ENCODE measurements around the gene E4F1. TPM values are rescaled to one million over a fixed set of nuclear protein-coding genes. Genes with fewer than 3 reads are reported as not detected.

E4F1 gene
- total RNA-seq, 2 donors from 2014 or later = 24.5 to 29.6 TPM

GRCh38 chr16:2273484-2273883 lies 50.1 kb downstream of the E4F1 start:
- Mint-ChIP-seq H3K9me3 (no peaks in the 10 kb centered on the region), H3K27ac (no peak overlapping the region)

GRCh38 chr16:2273931-2274330 lies 50.5 kb downstream of the E4F1 start:
- no peak for TF ChIP-seq CTCF (conservative IDR thresholded peaks at IDR 0.05)
- Mint-ChIP-seq H3K4me1 (peaks cover 4% of the 10 kb centered on the region), H3K27me3 (ENCODE audit: insufficient read depth) (peaks cover 2% of the 10 kb centered on the region), H3K27ac (no peak overlapping the region), H3K9me3 (no peaks in the 10 kb centered on the region), H3K36me3 (ENCODE audit: low read depth) (peaks cover 6% of the 10 kb centered on the region), H3K4me3 (no peak overlapping the region)
- Histone ChIP-seq H3K4me3 (ENCODE audit: low read length) (no peak overlapping the region), H3K9ac (ENCODE audit: extremely low read depth, low read length, poor library complexity, severe bottlenecking) (no peak overlapping the region), H3K4me1 (ENCODE audit: control insufficient read depth, insufficient read depth, low read length) (peaks cover 5% of the 10 kb centered on the region), H3K27ac (ENCODE audit: low read depth, low read length) (no peak overlapping the region), H3K9me3 (ENCODE audit: control insufficient read depth, low read length) (no peaks in the 10 kb centered on the region), H3K36me3 (ENCODE audit: control insufficient read depth, insufficient read depth, low read length) (no peaks in the 10 kb centered on the region), H3K27me3 (ENCODE audit: control insufficient read depth, insufficient read depth, low read length, poor library complexity, severe bottlenecking) (no peaks in the 10 kb centered on the region)
- 88 to 93% methylated on average over 5 to 10 of the region's 10 CpGs for WGBS, 2 experiments (ENCODE audit: insufficient coverage in 1 of 2, insufficient read length in 1 of 2)
- DNase-seq = no peak

More at GRCh38 chr16:2273484-2273883, 50.1 kb downstream of the E4F1 start:
- H3K4me3 ChIP-seq (ENCODE audit: low read length) = no peak overlapping the region
- peaks cover 5% of the 10 kb centered on the region for H3K4me1 ChIP-seq (ENCODE audit: control insufficient read depth, insufficient read depth, low read length)
- H3K27me3 Mint-ChIP-seq (ENCODE audit: insufficient read depth) = peaks cover 2% of the 10 kb centered on the region
- H3K36me3 ChIP-seq (ENCODE audit: control insufficient read depth, insufficient read depth, low read length) = no peaks in the 10 kb centered on the region
- H3K27ac ChIP-seq (ENCODE audit: low read depth, low read length) = no peak overlapping the region
- H3K9ac ChIP-seq (ENCODE audit: extremely low read depth, low read length, poor library complexity, severe bottlenecking) = no peak overlapping the region
- WGBS, 2 experiments (ENCODE audit: insufficient coverage in 1 of 2, insufficient read length in 1 of 2) = 93 to 96% methylated on average over 13 to 16 of the region's 16 CpGs
- TF ChIP-seq CTCF (conservative IDR thresholded peaks at IDR 0.05) = no peak
- H3K4me1 Mint-ChIP-seq = peaks cover 4% of the 10 kb centered on the region
- H3K27me3 ChIP-seq (ENCODE audit: control insufficient read depth, insufficient read depth, low read length, poor library complexity, severe bottlenecking) = no peaks in the 10 kb centered on the region
- DNase-seq = peak; percentile 36
- peaks cover 6% of the 10 kb centered on the region for H3K36me3 Mint-ChIP-seq (ENCODE audit: low read depth)
- no peaks in the 10 kb centered on the region for H3K9me3 ChIP-seq (ENCODE audit: control insufficient read depth, low read length)
- H3K4me3 Mint-ChIP-seq = no peak overlapping the region

- peaks cover 6% of the 10 kb centered on the region for H3K36me3 Mint-ChIP-seq (ENCODE audit: low read depth)
- no peak overlapping the region for H3K4me3 Mint-ChIP-seq
- WGBS, 2 experiments (ENCODE audit: insufficient coverage in 1 of 2, insufficient read length in 1 of 2) = 91 to 93% methylated on average over 23 to 30 of the region's 30 CpGs
Observed at GRCh38 chr16:2275476-2276367, 52.3 kb downstream of the E4F1 start.

More at GRCh38 chr16:2275476-2276367, 52.3 kb downstream of the E4F1 start:
- DNase-seq = peak; percentile 34
- Mint-ChIP-seq H3K27ac (no peak overlapping the region), H3K4me1 (no peaks in the 10 kb centered on the region), H3K27me3 (ENCODE audit: insufficient read depth) (peaks cover 2% of the 10 kb centered on the region), H3K9me3 (no peaks in the 10 kb centered on the region)
- H3K27me3 ChIP-seq (ENCODE audit: control insufficient read depth, insufficient read depth, low read length, poor library complexity, severe bottlenecking) = no peaks in the 10 kb centered on the region
- no peaks in the 10 kb centered on the region for H3K36me3 ChIP-seq (ENCODE audit: control insufficient read depth, insufficient read depth, low read length)
- no peak overlapping the region for H3K27ac ChIP-seq (ENCODE audit: low read depth, low read length)
- no peaks in the 10 kb centered on the region for H3K4me1 ChIP-seq (ENCODE audit: control insufficient read depth, insufficient read depth, low read length)
- H3K4me3 ChIP-seq (ENCODE audit: low read length) = no peak overlapping the region
- TF ChIP-seq CTCF (conservative IDR thresholded peaks at IDR 0.05) = no peak
- no peak overlapping the region for H3K9ac ChIP-seq (ENCODE audit: extremely low read depth, low read length, poor library complexity, severe bottlenecking)
- no peaks in the 10 kb centered on the region for H3K9me3 ChIP-seq (ENCODE audit: control insufficient read depth, low read length)

All from endodermal cell (in vitro differentiated cells).